Nephron progenitor cell (in vitro differentiated cells): ENCODE results near the gene MYO3B.

Source experiments
- DNase-seq: peaks from one replicate; pipeline ENCODE4 v3.0.0; 2021
- H3K27ac Mint-ChIP-seq: 2 replicates; pipeline ENCODE4 v1.8.0; 2021; ENCODE audit warnings: mild to moderate bottlenecking, moderate library complexity, mixed read lengths
- H3K27me3 Mint-ChIP-seq: 2 replicates; pipeline ENCODE4 v1.8.0; 2021; ENCODE audit warnings: mild to moderate bottlenecking, low read depth, mixed read lengths; ENCODE audit not compliant: poor library complexity
- H3K36me3 Mint-ChIP-seq: 2 replicates; pipeline ENCODE4 v1.8.0; 2021; ENCODE audit warnings: low read depth, mixed read lengths
- H3K4me1 Mint-ChIP-seq: 2 replicates; pipeline ENCODE4 v1.8.0; 2021; ENCODE audit warnings: mixed read lengths
- H3K4me3 Mint-ChIP-seq: 2 replicates; pipeline ENCODE4 v1.8.0; 2021; ENCODE audit warnings: mild to moderate bottlenecking, moderate library complexity, mixed read lengths
- H3K9me3 Mint-ChIP-seq: 2 replicates; pipeline ENCODE4 v1.8.0; 2021; ENCODE audit warnings: mild to moderate bottlenecking, moderate library complexity, mixed read lengths
- TF ChIP-seq, protein P1 (sequence below): fragments of 200-600 bp; sonication (generic); IDR thresholded peaks from 2 replicates; pipeline ENCODE4 v1.5.0; 2021; ENCODE audit warnings: antibody characterized with exemption

MYO3B gene

DNA sequence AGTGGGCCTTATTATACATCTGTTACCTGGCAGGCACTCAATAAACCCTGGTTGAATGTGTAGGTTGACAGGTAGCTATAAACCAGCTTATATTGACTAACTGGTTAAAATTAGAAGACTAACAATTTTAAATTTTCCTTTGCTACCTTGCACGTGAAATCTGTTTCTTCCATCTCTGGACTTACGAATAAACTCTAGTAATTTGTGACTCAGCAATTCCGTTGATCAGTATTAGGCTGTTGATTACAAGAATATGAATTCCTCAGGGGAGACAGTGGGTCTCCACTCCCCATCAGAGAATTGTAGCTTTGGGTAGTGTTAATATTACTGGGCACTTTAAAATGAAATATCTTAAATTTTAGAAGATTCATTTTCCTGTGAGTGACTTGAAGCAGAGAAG is 399.4 kb downstream of the MYO3B start:
- no peak for DNase-seq
- Mint-ChIP-seq H3K9me3 (no peaks in the 10 kb centered on the region), H3K27ac (no peak overlapping the region), H3K36me3 (no peaks in the 10 kb centered on the region), H3K4me3 (no peak overlapping the region), H3K27me3 (no peaks in the 10 kb centered on the region), H3K4me1 (peaks cover 30% of the 10 kb centered on the region)
- TF ChIP-seq, protein P1, sequence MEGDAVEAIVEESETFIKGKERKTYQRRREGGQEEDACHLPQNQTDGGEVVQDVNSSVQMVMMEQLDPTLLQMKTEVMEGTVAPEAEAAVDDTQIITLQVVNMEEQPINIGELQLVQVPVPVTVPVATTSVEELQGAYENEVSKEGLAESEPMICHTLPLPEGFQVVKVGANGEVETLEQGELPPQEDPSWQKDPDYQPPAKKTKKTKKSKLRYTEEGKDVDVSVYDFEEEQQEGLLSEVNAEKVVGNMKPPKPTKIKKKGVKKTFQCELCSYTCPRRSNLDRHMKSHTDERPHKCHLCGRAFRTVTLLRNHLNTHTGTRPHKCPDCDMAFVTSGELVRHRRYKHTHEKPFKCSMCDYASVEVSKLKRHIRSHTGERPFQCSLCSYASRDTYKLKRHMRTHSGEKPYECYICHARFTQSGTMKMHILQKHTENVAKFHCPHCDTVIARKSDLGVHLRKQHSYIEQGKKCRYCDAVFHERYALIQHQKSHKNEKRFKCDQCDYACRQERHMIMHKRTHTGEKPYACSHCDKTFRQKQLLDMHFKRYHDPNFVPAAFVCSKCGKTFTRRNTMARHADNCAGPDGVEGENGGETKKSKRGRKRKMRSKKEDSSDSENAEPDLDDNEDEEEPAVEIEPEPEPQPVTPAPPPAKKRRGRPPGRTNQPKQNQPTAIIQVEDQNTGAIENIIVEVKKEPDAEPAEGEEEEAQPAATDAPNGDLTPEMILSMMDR = no peak

DNA sequence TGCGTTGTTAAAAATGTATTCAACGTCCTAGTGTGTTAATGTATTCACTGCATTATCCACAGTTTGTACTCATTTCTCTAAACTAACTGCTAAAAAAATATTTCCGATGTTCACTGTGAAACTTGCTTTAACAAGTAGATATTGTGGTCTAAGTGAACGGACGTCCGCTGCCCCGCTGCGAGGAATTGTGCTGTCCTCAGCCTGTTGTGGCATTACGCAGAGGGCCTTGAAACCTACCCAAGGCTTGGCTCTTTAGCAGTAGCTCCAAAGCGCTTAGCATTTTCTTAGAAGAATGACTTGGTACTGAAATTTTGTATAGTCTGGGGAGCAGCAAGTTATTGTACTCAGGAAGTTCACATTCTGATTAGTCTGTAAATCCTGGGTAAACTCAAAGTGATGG is 400.7 kb downstream of the MYO3B start:
- Mint-ChIP-seq H3K4me1 (peaks cover 42% of the 10 kb centered on the region), H3K27ac (no peak overlapping the region), H3K4me3 (no peak overlapping the region), H3K27me3 (no peaks in the 10 kb centered on the region), H3K9me3 (no peaks in the 10 kb centered on the region), H3K36me3 (no peaks in the 10 kb centered on the region)
- TF ChIP-seq, protein P1 = no peak
- DNase-seq = no peak

DNA sequence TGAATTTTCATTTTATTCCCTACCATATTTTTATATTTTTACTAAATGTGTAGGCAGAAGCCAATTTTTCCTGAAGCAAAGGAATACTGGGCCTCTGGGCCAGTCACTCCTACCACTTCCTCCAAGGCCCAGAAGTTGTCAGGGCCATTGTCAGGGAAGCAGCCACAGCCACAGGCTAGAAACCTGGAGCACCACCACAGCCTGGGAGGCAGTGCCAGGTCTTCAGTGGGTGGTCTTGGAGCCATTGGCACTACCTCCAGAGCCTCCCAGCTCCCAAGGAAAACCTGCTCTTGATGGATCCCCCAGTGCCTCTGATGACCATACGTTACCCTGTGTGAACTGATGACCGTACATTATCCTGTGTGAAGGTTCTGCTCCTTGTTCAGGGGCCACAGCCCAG is 401.6 kb downstream of the MYO3B start:
- TF ChIP-seq, protein P1 = no peak
- Mint-ChIP-seq H3K27me3 (no peaks in the 10 kb centered on the region), H3K4me3 (no peak overlapping the region), H3K36me3 (no peaks in the 10 kb centered on the region), H3K4me1 (peaks cover 37% of the 10 kb centered on the region), H3K9me3 (no peaks in the 10 kb centered on the region), H3K27ac (no peak overlapping the region)
- DNase-seq = no peak

DNA sequence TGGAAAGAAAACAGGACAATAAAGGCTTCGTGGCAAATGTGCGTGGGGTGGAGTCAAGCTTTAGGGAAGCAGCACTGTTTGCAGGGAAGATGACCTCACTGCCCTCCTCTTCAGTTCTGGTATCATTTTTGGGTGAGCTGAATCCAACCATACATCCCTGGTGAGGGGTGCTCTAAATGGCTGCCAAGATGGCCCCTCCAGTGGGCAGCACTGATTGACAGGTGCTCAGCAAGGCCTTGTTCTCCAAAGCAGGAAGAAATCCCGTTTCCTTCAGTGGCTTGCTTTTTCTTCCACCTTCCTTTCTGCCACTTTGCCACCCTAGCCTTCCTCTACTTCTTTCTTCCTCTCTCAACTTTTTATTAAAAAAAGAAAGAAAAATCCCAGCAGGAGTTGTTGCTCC is 404.4 kb downstream of the MYO3B start:
- TF ChIP-seq, protein P1 = no peak
- H3K4me1 Mint-ChIP-seq = peaks cover 55% of the 10 kb centered on the region
- DNase-seq = no peak
- no peaks in the 10 kb centered on the region for H3K27me3 Mint-ChIP-seq
- peak overlapping the region; percentile 88 for H3K27ac Mint-ChIP-seq
- no peak overlapping the region for H3K4me3 Mint-ChIP-seq
- no peaks in the 10 kb centered on the region for H3K36me3 Mint-ChIP-seq
- no peaks in the 10 kb centered on the region for H3K9me3 Mint-ChIP-seq

DNA sequence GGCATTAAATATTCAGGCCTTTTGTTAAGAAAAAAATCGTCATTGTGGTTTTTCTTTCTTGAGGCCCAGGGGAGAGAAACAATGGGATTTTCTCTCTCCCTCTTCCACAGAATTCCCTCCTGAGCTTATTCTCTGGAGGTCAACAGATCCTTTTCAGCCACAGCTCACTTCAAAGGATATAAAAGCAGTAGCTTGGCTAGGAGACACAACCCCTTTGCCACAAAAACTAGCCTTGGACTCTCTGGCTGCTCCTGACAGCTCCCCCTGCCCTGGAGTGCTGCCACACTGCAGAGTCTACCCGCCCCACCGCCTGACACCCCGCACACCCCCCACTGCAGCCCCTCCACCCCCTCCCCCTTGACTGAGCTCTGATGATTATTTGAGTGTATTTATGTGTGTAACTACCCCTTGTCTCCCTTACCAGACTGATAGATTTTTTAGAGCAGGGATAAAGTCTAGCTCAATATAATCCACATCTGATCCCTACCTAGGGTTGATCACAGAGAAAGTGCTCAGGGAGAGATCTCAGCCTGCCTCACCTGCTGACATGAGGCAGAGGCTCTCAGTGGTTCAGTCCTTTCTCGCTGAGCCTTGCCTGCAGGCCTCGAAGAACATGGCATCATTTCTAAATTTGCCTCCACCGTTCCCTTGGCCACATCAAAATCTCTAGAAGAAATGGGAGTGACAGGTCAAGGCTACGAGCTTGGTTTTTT is 405.0 kb downstream of the MYO3B start:
- peak; percentile 18 for DNase-seq
- Mint-ChIP-seq H3K4me3 (no peak overlapping the region), H3K27me3 (no peaks in the 10 kb centered on the region), H3K4me1 (peaks cover 58% of the 10 kb centered on the region), H3K9me3 (no peaks in the 10 kb centered on the region), H3K27ac (peak overlapping the region; percentile 88), H3K36me3 (no peaks in the 10 kb centered on the region)
- TF ChIP-seq, protein P1 = no peak

DNA sequence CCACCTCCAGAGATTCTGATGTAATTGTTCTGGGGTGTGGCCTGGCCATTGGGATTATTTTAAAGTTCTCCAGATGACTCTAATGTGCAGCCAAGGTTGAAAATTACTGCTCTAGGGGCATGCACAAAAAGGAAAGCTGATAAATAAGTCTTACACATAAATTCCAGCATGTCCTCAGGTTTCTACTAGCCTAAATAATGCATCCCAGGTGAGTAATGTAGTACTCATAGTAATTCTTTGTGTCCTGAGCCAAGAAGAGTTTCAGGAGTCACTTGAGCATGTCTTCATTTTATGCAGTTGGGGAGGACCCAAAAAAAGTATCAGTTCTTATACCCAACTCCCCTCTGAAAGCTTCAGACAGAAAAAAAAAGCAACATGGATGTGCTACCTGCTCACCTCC is 407.1 kb downstream of the MYO3B start:
- no peaks in the 10 kb centered on the region for H3K9me3 Mint-ChIP-seq
- no peaks in the 10 kb centered on the region for H3K36me3 Mint-ChIP-seq
- H3K4me3 Mint-ChIP-seq = no peak overlapping the region
- H3K27me3 Mint-ChIP-seq = no peaks in the 10 kb centered on the region
- H3K27ac Mint-ChIP-seq = no peak overlapping the region
- DNase-seq = no peak
- TF ChIP-seq, protein P1 = no peak
- peaks cover 56% of the 10 kb centered on the region for H3K4me1 Mint-ChIP-seq
